ENCODE measurements around the gene PLCXD3.

DNA sequence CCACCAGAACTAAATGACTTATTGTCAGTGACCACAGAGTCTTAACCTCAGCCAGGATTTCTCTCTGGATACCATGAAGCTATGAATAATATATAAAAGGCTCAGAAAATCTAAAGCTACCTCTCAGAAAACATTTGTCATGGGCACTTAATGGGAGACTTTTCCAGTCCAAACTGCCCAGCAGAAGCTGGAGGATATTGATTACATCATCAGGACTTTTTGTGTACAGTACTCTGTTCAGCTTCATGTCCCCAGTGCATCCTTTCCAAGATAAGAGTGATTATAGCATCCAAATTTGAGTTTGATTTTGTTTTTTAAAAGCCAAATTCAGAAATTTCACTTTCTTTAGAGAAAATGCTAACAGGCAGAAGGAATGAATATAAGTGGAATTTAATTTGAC is 173.2 kb downstream of the PLCXD3 start:
- no peak for TF ChIP-seq POLR2AphosphoS5 (IDR thresholded peaks at IDR 0.05)
- TF ChIP-seq, protein P1, sequence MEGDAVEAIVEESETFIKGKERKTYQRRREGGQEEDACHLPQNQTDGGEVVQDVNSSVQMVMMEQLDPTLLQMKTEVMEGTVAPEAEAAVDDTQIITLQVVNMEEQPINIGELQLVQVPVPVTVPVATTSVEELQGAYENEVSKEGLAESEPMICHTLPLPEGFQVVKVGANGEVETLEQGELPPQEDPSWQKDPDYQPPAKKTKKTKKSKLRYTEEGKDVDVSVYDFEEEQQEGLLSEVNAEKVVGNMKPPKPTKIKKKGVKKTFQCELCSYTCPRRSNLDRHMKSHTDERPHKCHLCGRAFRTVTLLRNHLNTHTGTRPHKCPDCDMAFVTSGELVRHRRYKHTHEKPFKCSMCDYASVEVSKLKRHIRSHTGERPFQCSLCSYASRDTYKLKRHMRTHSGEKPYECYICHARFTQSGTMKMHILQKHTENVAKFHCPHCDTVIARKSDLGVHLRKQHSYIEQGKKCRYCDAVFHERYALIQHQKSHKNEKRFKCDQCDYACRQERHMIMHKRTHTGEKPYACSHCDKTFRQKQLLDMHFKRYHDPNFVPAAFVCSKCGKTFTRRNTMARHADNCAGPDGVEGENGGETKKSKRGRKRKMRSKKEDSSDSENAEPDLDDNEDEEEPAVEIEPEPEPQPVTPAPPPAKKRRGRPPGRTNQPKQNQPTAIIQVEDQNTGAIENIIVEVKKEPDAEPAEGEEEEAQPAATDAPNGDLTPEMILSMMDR (IDR thresholded peaks at IDR 0.05), result no peak
- TF ChIP-seq POLR2A (IDR thresholded peaks at IDR 0.05), result no peak
